HCT116 (cell line): ENCODE measurements around the gene AGPS. TPM values are rescaled to one million over a fixed set of nuclear protein-coding genes. Genes with fewer than 3 reads are reported as not detected.

ENCODE experiments used
- ATAC-seq: fragments of 200-7000 bp; cut with Tn5 transposase; 2 replicates; pipeline ENCODE4 v1.9.1; 2020; ENCODE audit warnings: mild to moderate bottlenecking, moderate library complexity
- BruUV-seq: library from RNA; stranded (reverse); fragments of 400-500 nt; replicated peaks from 2 replicates; lab custom pipeline; 2021; lab: Mats Ljungman, UMichigan
- CTCF ChIA-PET: fragments of 300-600 bp; sonication (Branson Sonifier 250); formaldehyde crosslinking; loops from one replicate; lab custom pipeline; 2021; ENCODE audit warnings: antibody characterized with exemption; lab: Charles Lee
- POLR2A ChIA-PET: fragments of 300-600, 350-600 bp; sonication (Branson Sonifier 250); formaldehyde crosslinking; loops from one replicate; lab custom pipeline; 2021; ENCODE audit warnings: antibody characterized with exemption; lab: Charles Lee
- RAD21 ChIA-PET, 2 experiments: fragments of 300-600 bp; sonication (Branson Sonifier 250); formaldehyde crosslinking; loops; one replicate each; lab custom pipeline; 2023; ENCODE audit warnings: low total read pairs in 2 of 2; ENCODE audit not compliant: uncharacterized antibody in 2 of 2, unreplicated experiment in 2 of 2, low non-redundant PET in 1 of 2; lab: Charles Lee
- DNase-seq: peaks from one replicate; pipeline ENCODE4 v3.0.0-alpha.2; 2010; ENCODE audit warnings: low read depth, low spot score
- H2AFZ ChIP-seq: fragments of 200-600 bp; shearing (Covaris generic), sonication (generic); 2 replicates; pipeline ENCODE4 v1.6.1; 2017; ENCODE audit warnings: low read depth, mixed run types, mixed read lengths, antibody characterized with exemption, low read length; ENCODE audit not compliant: poor library complexity, severe bottlenecking
- H3K27ac ChIP-seq: 2 replicates; pipeline ENCODE4 v1.5.1; 2012; ENCODE audit warnings: low read depth, low read length
- H3K27me3 ChIP-seq: fragments of 200-600 bp; sonication (generic); 2 replicates; pipeline ENCODE4 v1.6.1; 2016; ENCODE audit warnings: mixed run types, low read length, mixed read lengths; ENCODE audit not compliant: insufficient read depth
- H3K36me3 ChIP-seq, 2 experiments: fragments of 200-500 bp in 1 of 2; fragments of 200-600 bp in 1 of 2; sonication (Bioruptor generic) in 1 of 2; sonication (generic) in 1 of 2; 2 replicates each; pipeline versions ENCODE4 v1.5.1 to v1.6.1; 2014 to 2016; ENCODE audit warnings: low read length in 2 of 2, inconsistent platforms in 1 of 2, mixed read lengths in 1 of 2, mixed run types in 1 of 2; ENCODE audit not compliant: insufficient read depth in 2 of 2, control insufficient read depth in 1 of 2
- H3K4me1 ChIP-seq, 2 experiments: fragments of 200-600 bp in 1 of 2; sonication (generic) in 1 of 2; 2 replicates each; pipeline versions ENCODE4 v1.5.1 to v1.6.1; 2012 to 2017; ENCODE audit warnings: low read length in 2 of 2, inconsistent platforms in 1 of 2, mild to moderate bottlenecking in 1 of 2, mixed read lengths in 1 of 2, mixed run types in 1 of 2, moderate library complexity in 1 of 2; ENCODE audit not compliant: insufficient read depth in 2 of 2, control insufficient read depth in 1 of 2
- H3K4me2 ChIP-seq: fragments of 200-600 bp; sonication (generic); 2 replicates; pipeline ENCODE4 v1.6.1; 2017; ENCODE audit warnings: mixed run types, low read length, mixed read lengths
- H3K4me3 ChIP-seq, 2 experiments: fragments of 200-600 bp in 1 of 2; sonication (generic) in 1 of 2; replicated peaks in 1 of 2; 2 replicates each; pipeline ENCODE4 v1.5.1; 2011 to 2016; ENCODE audit warnings: low read length in 2 of 2, control low read depth in 1 of 2, low read depth in 1 of 2, mild to moderate bottlenecking in 1 of 2, mixed read lengths in 1 of 2, mixed run types in 1 of 2
- H3K79me2 ChIP-seq: fragments of 200-600 bp; sonication (generic); 2 replicates; pipeline ENCODE4 v1.6.1; 2017; ENCODE audit warnings: mild to moderate bottlenecking, mixed run types, low read length, moderate library complexity, mixed read lengths; ENCODE audit not compliant: insufficient read depth
- H3K9ac ChIP-seq: fragments of 200-600 bp; sonication (generic); 2 replicates; pipeline ENCODE4 v1.6.1; 2016; ENCODE audit warnings: low read length, mixed read lengths
- H3K9me2 ChIP-seq: fragments of 200-600 bp; sonication (generic), shearing (Covaris generic); 2 replicates; pipeline ENCODE4 v1.6.1; 2017; ENCODE audit warnings: mixed run types, mild to moderate bottlenecking, moderate library complexity; ENCODE audit not compliant: insufficient read depth
- H3K9me3 ChIP-seq, 2 experiments: fragments of 200-500 bp in 1 of 2; fragments of 200-600 bp in 1 of 2; sonication (Bioruptor generic) in 1 of 2; sonication (generic) in 1 of 2; 2 replicates each; pipeline ENCODE4 v1.6.1; 2014 to 2017; ENCODE audit warnings: low read length in 2 of 2, mixed read lengths in 2 of 2, inconsistent platforms in 1 of 2, low read depth in 1 of 2, mild to moderate bottlenecking in 1 of 2, mixed run types in 1 of 2, moderate library complexity in 1 of 2; ENCODE audit not compliant: control insufficient read depth in 1 of 2, insufficient read depth in 1 of 2
- H4K20me1 ChIP-seq: fragments of 200-600 bp; sonication (generic), shearing (Covaris generic); 2 replicates; pipeline ENCODE4 v1.6.1; 2017; ENCODE audit warnings: mixed run types, mild to moderate bottlenecking, moderate library complexity; ENCODE audit not compliant: insufficient read depth
- ATF3 ChIP-seq: IDR thresholded peaks from 2 replicates; pipeline ENCODE4 v1.6.1; 2012
- CBX3 ChIP-seq: IDR thresholded peaks from 2 replicates; pipeline ENCODE4 v1.6.1; 2012; ENCODE audit warnings: low read depth
- CEBPB ChIP-seq: IDR thresholded peaks from 2 replicates; pipeline ENCODE4 v1.6.1; 2012; ENCODE audit warnings: low read depth
- EZH2 ChIP-seq: fragments of 200-600 bp; sonication (generic); IDR thresholded peaks from 2 replicates; pipeline ENCODE4 v1.6.1; 2017; ENCODE audit warnings: antibody characterized with exemption, mixed run types
- EZH2phosphoT487 ChIP-seq: fragments of 200-600 bp; IDR thresholded peaks from 2 replicates; pipeline ENCODE4 v1.6.1; 2018; ENCODE audit warnings: antibody characterized with exemption, borderline replicate concordance
- FOSL1 ChIP-seq: IDR thresholded peaks from 2 replicates; pipeline ENCODE4 v1.6.1; 2012; ENCODE audit warnings: low read depth
- SP1 ChIP-seq: IDR thresholded peaks from 2 replicates; pipeline ENCODE4 v1.6.1; 2012; ENCODE audit warnings: low read depth
- TCF7L2 ChIP-seq: IDR thresholded peaks from 2 replicates; pipeline ENCODE4 v1.7.0; 2011; ENCODE audit warnings: borderline replicate concordance, inconsistent platforms; ENCODE audit not compliant: insufficient read depth, insufficient read length; ENCODE audit errors: extremely low read depth
- YY1 ChIP-seq: IDR thresholded peaks from 2 replicates; pipeline ENCODE4 v1.6.1; 2011; ENCODE audit warnings: low read length, low read depth, moderate library complexity, mild to moderate bottlenecking; ENCODE audit not compliant: insufficient replicate concordance; ENCODE audit errors: extremely low read depth
- ZBTB33 ChIP-seq: IDR thresholded peaks from 2 replicates; pipeline ENCODE4 v1.6.1; 2011; ENCODE audit warnings: mild to moderate bottlenecking, low read length, moderate library complexity; ENCODE audit not compliant: insufficient replicate concordance; ENCODE audit errors: extremely low read depth
- intact Hi-C: fragments of 100-400 bp; cut with micrococcal nuclease; formaldehyde crosslinking; loops from 2 replicates; pipeline ENCODE4 v1.10.0; 2022
- total RNA-seq: library from RNA; stranded (reverse); gene quantifications from one replicate; pipeline ENCODE4 v1.2.1, GENCODE V29; 2021; ENCODE audit not compliant: unreplicated experiment

Gene AGPS
- total RNA-seq, 1 experiment from 2014 or later = 66.6 TPM

- RAD21 ChIA-PET = no interaction called here
- no peaks in the 10 kb centered on the region for H3K9me2 ChIP-seq
- no peaks in the 10 kb centered on the region for H3K79me2 ChIP-seq
- no peaks in the 10 kb centered on the region for H4K20me1 ChIP-seq
- CTCF ChIA-PET = interaction anchor here (1.4 kb wide), 1 partner anchor 30 kb away, joined by 5 read pairs; no protein-coding TSS in a partner anchor
- no TSS peak for BruUV-seq
- DNase-seq = no peak
- H3K4me1 ChIP-seq = no peaks in the 10 kb centered on the region
- no peak overlapping the region for H2AFZ ChIP-seq
- ATAC-seq = no peak
- TF ChIP-seq ATF3 (no peak), CEBPB (no peak), EZH2phosphoT487 (no peak), TCF7L2 (no peak), YY1 (no peak), EZH2 (no peak), ZBTB33 (no peak), FOSL1 (no peak), CBX3 (no peak), SP1 (no peak)
- no peaks in the 10 kb centered on the region for H3K9me3 ChIP-seq
- H3K36me3 ChIP-seq = no peaks in the 10 kb centered on the region
- POLR2A ChIA-PET = no interaction called here
- H3K9ac ChIP-seq = no peak overlapping the region
- intact Hi-C loops = no loop called here
- H3K4me3 ChIP-seq = no peak overlapping the region
- no peak overlapping the region for H3K4me2 ChIP-seq
- H3K27me3 ChIP-seq = no peaks in the 10 kb centered on the region
- no peak overlapping the region for H3K27ac ChIP-seq
These were observed 181.8 kb downstream of the AGPS start for GRCh38 chr2:177574356-177574755.
